K562 (cell line): ENCODE measurements around the gene TXN. TPM values are rescaled to one million over a fixed set of nuclear protein-coding genes. Genes with fewer than 3 reads are reported as not detected.

ENCODE experiments used
- ATAC-seq: fragments of 200-7000 bp; cut with Tn5 transposase; 3 replicates; pipeline ENCODE4 v1.9.1; 2020; ENCODE audit warnings: moderate library complexity
- BruUV-seq: library from RNA; stranded (reverse); fragments of 400-500 nt; replicated peaks from 2 replicates; lab custom pipeline; 2021; lab: Mats Ljungman, UMichigan
- CTCF ChIA-PET: fragments of 300-600 bp; formaldehyde crosslinking; extraction: SDS; loops from one replicate; lab custom pipeline; 2021; ENCODE audit warnings: low intra/inter-chr PET ratio; lab: Yijun Ruan, JAX
- POLR2A ChIA-PET: fragments of 300-600, 350-650 bp; sonication (Branson Sonifier 250); formaldehyde crosslinking; extraction: SDS; loops from one replicate; lab custom pipeline; 2021; ENCODE audit warnings: antibody characterized with exemption, inconsistent platforms; lab: Yijun Ruan, JAX
- DNase-seq, 4 experiments: peaks; one replicate each; pipeline versions ENCODE4 v3.0.0 to v3.0.0-alpha.2; 2011 to 2018; ENCODE audit warnings: low spot score in 3 of 4, mixed read lengths in 3 of 4; ENCODE audit errors: extremely low read depth in 1 of 4
- FAIRE-seq: peaks from 2 replicates; lab custom pipeline; 2011; peaks lifted over from hg19 to GRCh38; lab: Jason Lieb, UNC
- H2AFZ ChIP-seq: 2 replicates; pipeline ENCODE4 v1.6.0; 2011; ENCODE audit warnings: low read depth, low read length, control low read depth, inconsistent platforms
- H3K27ac ChIP-seq: fragments of 200-600 bp; 3 replicates; pipeline ENCODE4 v1.8.0; 2011; ENCODE audit warnings: low read depth, mild to moderate bottlenecking, control low read depth, inconsistent platforms, low read length, moderate library complexity, mixed read lengths; ENCODE audit errors: extremely low read depth
- H3K27me3 ChIP-seq, 2 experiments: fragments of 300-600 bp in 1 of 2; 2 replicates in 1 of 2; 3 replicates in 1 of 2; pipeline versions ENCODE4 v1.6.0 to v1.8.0; 2011; ENCODE audit warnings: inconsistent platforms in 2 of 2, low read length in 2 of 2, mild to moderate bottlenecking in 1 of 2, mixed read lengths in 1 of 2, moderate library complexity in 1 of 2; ENCODE audit not compliant: control insufficient read depth in 2 of 2, insufficient read depth in 2 of 2
- H3K36me3 ChIP-seq: fragments of 300-600 bp; 3 replicates; pipeline ENCODE4 v1.8.0; 2011; ENCODE audit warnings: mild to moderate bottlenecking, low read length, inconsistent platforms; ENCODE audit not compliant: control insufficient read depth, insufficient read depth
- H3K4me1 ChIP-seq, 2 experiments: fragments of 200-600 bp in 1 of 2; replicated peaks in 1 of 2; 2 replicates in 1 of 2; 3 replicates in 1 of 2; pipeline versions ENCODE4 v1.5.1 to v1.8.0; 2011; ENCODE audit warnings: inconsistent platforms in 2 of 2, low read length in 2 of 2, mild to moderate bottlenecking in 1 of 2, mixed read lengths in 1 of 2, moderate library complexity in 1 of 2; ENCODE audit not compliant: control insufficient read depth in 2 of 2, insufficient read depth in 2 of 2
- H3K4me2 ChIP-seq: 2 replicates; pipeline ENCODE4 v1.6.1; 2011; ENCODE audit warnings: low read length, control low read depth, inconsistent platforms, mixed read lengths; ENCODE audit not compliant: insufficient read depth
- H3K4me3 ChIP-seq: fragments of 200-600 bp; sonication (generic), shearing (Covaris generic); 2 replicates; pipeline ENCODE4 v1.5.1; 2016; ENCODE audit warnings: control low read depth, inconsistent platforms
- H3K79me2 ChIP-seq: fragments of 200-600 bp; 3 replicates; pipeline ENCODE4 v1.8.0; 2011; ENCODE audit warnings: low read length, inconsistent platforms; ENCODE audit not compliant: control insufficient read depth, insufficient read depth
- H3K9ac ChIP-seq, 2 experiments: 2 replicates each; pipeline versions ENCODE4 v1.6.0 to v1.6.1; 2011; ENCODE audit warnings: low read depth in 2 of 2, low read length in 2 of 2, control low read depth in 1 of 2, inconsistent platforms in 1 of 2, mild to moderate bottlenecking in 1 of 2, mixed read lengths in 1 of 2; ENCODE audit not compliant: insufficient read depth in 1 of 2
- H3K9me1 ChIP-seq: one replicate; pipeline ENCODE4 v1.6.0; 2011; ENCODE audit warnings: inconsistent platforms, mild to moderate bottlenecking, low read length, moderate library complexity; ENCODE audit not compliant: control insufficient read depth, insufficient read depth
- H3K9me3 ChIP-seq: replicated peaks from 2 replicates; pipeline ENCODE4 v1.5.1; 2011; ENCODE audit warnings: low read depth, low read length, inconsistent platforms; ENCODE audit not compliant: control insufficient read depth, insufficient read depth
- H4K20me1 ChIP-seq: replicated peaks from 2 replicates; pipeline ENCODE4 v1.6.1; 2011; ENCODE audit warnings: low read length, inconsistent platforms, mixed read lengths; ENCODE audit not compliant: control insufficient read depth, insufficient read depth
- HDAC1 ChIP-seq, 2 experiments: fragments of 450-650 bp; IDR thresholded peaks; 2 replicates each; pipeline ENCODE4 v1.6.1; 2016 to 2017; ENCODE audit warnings: inconsistent platforms in 1 of 2, mild to moderate bottlenecking in 1 of 2, moderate library complexity in 1 of 2
- HIVEP1 ChIP-seq: fragments of 250-450 bp; sonication (Bioruptor Pico); IDR thresholded peaks from 2 replicates; pipeline ENCODE4 v1.4.0; 2020; ENCODE audit warnings: mild to moderate bottlenecking
- MTA3 ChIP-seq: fragments of 450-650 bp; formaldehyde crosslinking; IDR thresholded peaks from 2 replicates; pipeline ENCODE4 v1.6.1; 2017; ENCODE audit warnings: mild to moderate bottlenecking, borderline replicate concordance
- RBM22 ChIP-seq: fragments of 200-400 bp; formaldehyde crosslinking; IDR thresholded peaks from 2 replicates; pipeline ENCODE4 v1.6.1; 2018; ENCODE audit warnings: low read length, low read depth; ENCODE audit not compliant: poor library complexity, severe bottlenecking
- U2AF1 ChIP-seq: fragments of 200-400 bp; formaldehyde crosslinking; optimal IDR thresholded peaks from 2 replicates; pipeline ENCODE3; 2017; ENCODE audit warnings: mild to moderate bottlenecking, low read depth, low read length, moderate library complexity
- ZFX ChIP-seq: sonication (generic); formaldehyde crosslinking; IDR thresholded peaks from 2 replicates; pipeline ENCODE4 v1.8.0; 2022; ENCODE audit warnings: mild to moderate bottlenecking, missing genetic modification reagents, moderate library complexity
- ZNF12 ChIP-seq: sonication (generic); formaldehyde crosslinking; IDR thresholded peaks from 2 replicates; pipeline ENCODE4 v1.4.0; 2020; ENCODE audit warnings: mild to moderate bottlenecking, missing genetic modification reagents
- ZNF239 ChIP-seq: fragments of 250-450 bp; sonication (Bioruptor Pico); IDR thresholded peaks from 2 replicates; pipeline ENCODE4 v1.4.0; 2020; ENCODE audit warnings: mild to moderate bottlenecking
- WGBS: fragments of 100-300 bp; shearing (Covaris generic); methylation state at CpG from one replicate; pipeline ENCODE4 v1.1.6; 2016; ENCODE audit warnings: low coverage, mixed read lengths; ENCODE audit not compliant: insufficient coverage; ENCODE audit errors: missing lambda C conversion rate; 5-methylcytosine and 5-hydroxymethylcytosine counted together
- in situ Hi-C: fragments of 300-500 bp; cut with MboI; formaldehyde crosslinking; loops from 4 replicates; pipeline ENCODE4 v1.15.0; 2018; ENCODE audit warnings: inconsistent platforms, mixed read lengths
- intact Hi-C: fragments of 100-400 bp; cut with micrococcal nuclease; formaldehyde crosslinking; loops from 2 replicates; pipeline ENCODE4 v1.14.2; 2022
- polyA plus RNA-seq, 8 experiments: library from polyadenylated mRNA; depleted of rRNA in 4 of 8; stranded (reverse) in 5 of 8; unstranded in 3 of 8; fragments of >200 nt; fragmentation: Nextera tagmentation in 2 of 8; fragmentation: Illumina TruSeq in 1 of 8; extraction: Ambion mirVana in 2 of 8; extraction: Trizol in 1 of 8; gene quantifications; 2 replicates each; pipeline versions ENCODE4 v1.2.1 to v1.2.3, GENCODE V29; 2011 to 2014; ENCODE audit warnings: inconsistent platforms in 1 of 8, missing spikeins in 1 of 8
- total RNA-seq, 7 experiments: library from RNA; depleted of rRNA in 6 of 7; stranded (reverse); fragments of >200 nt in 6 of 7; fragmentation: Illumina TruSeq in 2 of 7; extraction: Trizol in 2 of 7; gene quantifications; 2 replicates each; pipeline versions ENCODE4 v1.2.1 to v1.2.3, GENCODE V29; 2011 to 2021; ENCODE audit warnings: low replicate concordance in 1 of 7
- TF ChIP-seq, protein P1 (sequence below): sonication (generic); formaldehyde crosslinking; IDR thresholded peaks from 2 replicates; pipeline ENCODE4 v1.8.1; 2022; ENCODE audit warnings: missing genetic modification reagents
- TF ChIP-seq, protein P2 (sequence below): fragments of 250-450 bp; sonication (Bioruptor Pico); IDR thresholded peaks from 2 replicates; pipeline ENCODE4 v1.5.0; 2021

TXN gene
- total and polyA plus RNA-seq, 9 of the 15 experiments (the other 6 are each of a cell fraction or from before 2014, with no cell fraction given), result 272 to 1,596 (median 514) TPM

DNA sequence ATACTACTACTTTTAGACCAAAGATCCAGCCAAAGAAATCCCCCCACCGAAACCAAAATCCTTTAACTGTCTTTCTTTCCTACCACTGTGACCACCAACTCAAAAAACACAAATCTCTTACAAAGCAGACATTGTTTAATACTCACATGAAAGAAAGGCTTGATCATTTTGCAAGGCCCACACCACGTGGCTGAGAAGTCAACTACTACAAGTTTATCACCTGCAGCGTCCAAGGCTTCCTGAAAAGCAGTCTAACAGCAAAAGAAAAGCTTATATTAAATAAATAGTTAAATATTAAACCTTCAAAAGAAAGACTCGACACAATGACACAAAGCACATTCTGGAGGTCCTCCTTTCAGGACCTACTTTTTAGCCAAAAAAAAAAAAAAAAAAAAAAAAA is 5.1 kb downstream of the TXN start (continued):
- no peak for TF ChIP-seq MTA3
- TF ChIP-seq ZNF12 (CRISPR knock-in tag), result no peak
- no peak for TF ChIP-seq ZFX (CRISPR knock-in tag)
- no peak for TF ChIP-seq RBM22
- no peak for TF ChIP-seq ZNF239
- no peak for TF ChIP-seq HDAC1 (IDR thresholded peaks at IDR 0.05)
- no peak for TF ChIP-seq HIVEP1 (CRISPR knock-in tag)
- TF ChIP-seq, protein P1, sequence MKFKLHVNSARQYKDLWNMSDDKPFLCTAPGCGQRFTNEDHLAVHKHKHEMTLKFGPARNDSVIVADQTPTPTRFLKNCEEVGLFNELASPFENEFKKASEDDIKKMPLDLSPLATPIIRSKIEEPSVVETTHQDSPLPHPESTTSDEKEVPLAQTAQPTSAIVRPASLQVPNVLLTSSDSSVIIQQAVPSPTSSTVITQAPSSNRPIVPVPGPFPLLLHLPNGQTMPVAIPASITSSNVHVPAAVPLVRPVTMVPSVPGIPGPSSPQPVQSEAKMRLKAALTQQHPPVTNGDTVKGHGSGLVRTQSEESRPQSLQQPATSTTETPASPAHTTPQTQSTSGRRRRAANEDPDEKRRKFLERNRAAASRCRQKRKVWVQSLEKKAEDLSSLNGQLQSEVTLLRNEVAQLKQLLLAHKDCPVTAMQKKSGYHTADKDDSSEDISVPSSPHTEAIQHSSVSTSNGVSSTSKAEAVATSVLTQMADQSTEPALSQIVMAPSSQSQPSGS (CRISPR knock-in tag), result no peak

DNA sequence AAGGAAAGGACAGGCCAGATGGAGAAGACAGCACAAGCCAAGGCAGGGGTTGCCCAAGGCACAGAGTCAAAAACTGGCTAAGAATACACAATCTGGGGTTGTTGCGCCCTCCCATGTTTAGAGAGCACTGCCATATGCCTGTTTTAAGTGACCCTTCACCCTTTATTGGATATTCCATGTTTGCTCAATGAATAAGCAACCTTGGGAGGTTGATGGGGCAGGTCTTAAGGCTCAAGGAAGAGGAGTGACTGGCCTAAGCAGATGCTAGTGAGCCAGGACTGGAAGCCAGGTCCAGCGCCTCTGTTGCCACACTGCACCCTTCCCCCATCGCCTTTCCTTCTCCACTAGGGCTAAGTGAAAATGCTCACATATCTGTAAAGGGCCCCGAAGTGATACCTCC is 6.7 kb downstream of the TXN start:
- in situ Hi-C loops, result no loop called here
- TF ChIP-seq, protein P2, sequence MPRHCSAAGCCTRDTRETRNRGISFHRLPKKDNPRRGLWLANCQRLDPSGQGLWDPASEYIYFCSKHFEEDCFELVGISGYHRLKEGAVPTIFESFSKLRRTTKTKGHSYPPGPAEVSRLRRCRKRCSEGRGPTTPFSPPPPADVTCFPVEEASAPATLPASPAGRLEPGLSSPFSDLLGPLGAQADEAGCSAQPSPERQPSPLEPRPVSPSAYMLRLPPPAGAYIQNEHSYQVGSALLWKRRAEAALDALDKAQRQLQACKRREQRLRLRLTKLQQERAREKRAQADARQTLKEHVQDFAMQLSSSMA (CRISPR knock-in tag), result no peak
- TF ChIP-seq U2AF1, result no peak
- TF ChIP-seq, all 486 proteins: peak for 0
- BruUV-seq, result no TSS peak
- ATAC-seq, result no peak
- ChIA-PET POLR2A (no interaction called here), CTCF (no interaction called here)
- Histone ChIP-seq H3K4me2 (no peak overlapping the region), H3K9ac (no peak overlapping the region), H3K9me1 (peaks cover 5% of the 10 kb centered on the region), H3K4me1 (peaks cover 0 to 13% of the 10 kb centered on the region in 2 experiments; a peak in 2 of 5 replicates), H3K9me3 (no peaks in the 10 kb centered on the region), H2AFZ (no peak overlapping the region), H3K27me3 (no peaks in the 10 kb centered on the region), H4K20me1 (peaks cover 42% of the 10 kb centered on the region), H3K27ac (no peak overlapping the region), H3K36me3 (peaks cover 80% of the 10 kb centered on the region), H3K4me3 (no peak overlapping the region), H3K79me2 (peaks cover 75% of the 10 kb centered on the region)
- 84% methylated on average over 4 of the region's 4 CpGs for WGBS
- DNase-seq, result no peak
- no peak for FAIRE-seq
- intact Hi-C loops, result no loop called here
